SK-N-SH (cell line): ENCODE measurements around the gene PTPRG. TPM values are rescaled to one million over a fixed set of nuclear protein-coding genes. Genes with fewer than 3 reads are reported as not detected.

ENCODE experiments used
- CTCF ChIA-PET: fragments of 300-600, 350-600 bp; formaldehyde crosslinking; extraction: SDS; loops from one replicate; lab custom pipeline; 2021; lab: Yijun Ruan, JAX
- POLR2A ChIA-PET: fragments of 350-600 bp; sonication (Branson Sonifier 250); formaldehyde crosslinking; extraction: SDS; loops from one replicate; lab custom pipeline; 2020; ENCODE audit warnings: antibody characterized with exemption, inconsistent platforms; lab: Yijun Ruan, JAX
- DNase-seq: peaks from one replicate; pipeline ENCODE4 v3.0.0; 2012
- H2AFZ ChIP-seq: fragments of 200-600 bp; sonication (generic); 2 replicates; pipeline ENCODE4 v1.8.1; 2016; ENCODE audit warnings: antibody characterized with exemption, mild to moderate bottlenecking, low read depth
- H3F3A ChIP-seq: fragments of 200-600 bp; sonication (generic); replicated peaks from 2 replicates; pipeline ENCODE3; 2016; ENCODE audit warnings: antibody characterized with exemption, mild to moderate bottlenecking; ENCODE audit not compliant: insufficient read depth
- H3K27ac ChIP-seq, 2 experiments: fragments of 200-500 bp in 1 of 2; fragments of 200-600 bp in 1 of 2; sonication (Bioruptor generic) in 1 of 2; sonication (generic), shearing (Covaris generic) in 1 of 2; 2 replicates each; pipeline versions ENCODE4 v1.5.1 to v1.6.1; 2014 to 2016; ENCODE audit warnings: low read depth in 2 of 2, inconsistent platforms in 1 of 2, low read length in 1 of 2, mild to moderate bottlenecking in 1 of 2, mixed read lengths in 1 of 2
- H3K27me3 ChIP-seq: fragments of 200-600 bp; sonication (generic), shearing (Covaris generic); 2 replicates; pipeline ENCODE4 v1.6.1; 2016; ENCODE audit warnings: mixed run types; ENCODE audit not compliant: insufficient read depth
- H3K36me3 ChIP-seq, 2 experiments: fragments of 200-500 bp in 1 of 2; fragments of 200-600 bp in 1 of 2; sonication (Bioruptor generic) in 1 of 2; sonication (generic) in 1 of 2; replicated peaks in 1 of 2; 2 replicates each; pipeline versions ENCODE3 to v1.5.1; 2014 to 2016; ENCODE audit warnings: low read length in 1 of 2, mild to moderate bottlenecking in 1 of 2; ENCODE audit not compliant: insufficient read depth in 2 of 2, control insufficient read depth in 1 of 2
- H3K4me1 ChIP-seq, 2 experiments: fragments of 200-500 bp in 1 of 2; fragments of 200-600 bp in 1 of 2; sonication (Bioruptor generic) in 1 of 2; sonication (generic), shearing (Covaris generic) in 1 of 2; 2 replicates each; pipeline versions ENCODE4 v1.5.1 to v1.6.1; 2014 to 2016; ENCODE audit warnings: low read depth in 1 of 2, low read length in 1 of 2, mixed run types in 1 of 2; ENCODE audit not compliant: insufficient read depth in 2 of 2, control insufficient read depth in 1 of 2
- H3K4me2 ChIP-seq: fragments of 200-600 bp; sonication (generic), shearing (Covaris generic); 2 replicates; pipeline ENCODE4 v1.6.1; 2017; ENCODE audit warnings: mixed run types
- H3K4me3 ChIP-seq, 2 experiments: fragments of 200-500 bp in 1 of 2; fragments of 200-600 bp in 1 of 2; sonication (Bioruptor generic) in 1 of 2; sonication (generic), shearing (Covaris generic) in 1 of 2; 2 replicates each; pipeline versions ENCODE4 v1.5.1 to v1.8.1; 2014 to 2016; ENCODE audit warnings: low read depth in 2 of 2, inconsistent platforms in 1 of 2, low read length in 1 of 2, mild to moderate bottlenecking in 1 of 2, mixed read lengths in 1 of 2, moderate library complexity in 1 of 2
- H3K79me2 ChIP-seq: fragments of 200-600 bp; sonication (generic); 2 replicates; pipeline ENCODE4 v1.8.1; 2017; ENCODE audit warnings: mild to moderate bottlenecking; ENCODE audit not compliant: insufficient read depth
- H3K9ac ChIP-seq: fragments of 200-600 bp; sonication (generic); 2 replicates; pipeline ENCODE4 v1.6.1; 2017; ENCODE audit warnings: mixed run types
- H3K9me2 ChIP-seq: fragments of 200-600 bp; sonication (generic); 2 replicates; pipeline ENCODE4 v1.6.1; 2017; ENCODE audit warnings: mixed run types
- H3K9me3 ChIP-seq: fragments of 200-600 bp; sonication (generic); 2 replicates; pipeline ENCODE4 v1.6.1; 2017; ENCODE audit warnings: mixed run types, mild to moderate bottlenecking, moderate library complexity
- H4K20me1 ChIP-seq: fragments of 200-600 bp; sonication (generic); 2 replicates; pipeline ENCODE4 v1.6.1; 2017; ENCODE audit warnings: mild to moderate bottlenecking, mixed run types; ENCODE audit not compliant: insufficient read depth
- CHD2 ChIP-seq: fragments of 150-350 bp; IDR thresholded peaks from 2 replicates; pipeline ENCODE4 v1.6.1; 2018; ENCODE audit warnings: low read length; ENCODE audit not compliant: partially characterized antibody
- EP300 ChIP-seq, 2 experiments: IDR thresholded peaks; 2 replicates each; pipeline versions ENCODE4 v1.4.0 to v1.6.1; 2012; ENCODE audit warnings: borderline replicate concordance in 1 of 2, low read depth in 1 of 2, low read length in 1 of 2
- FOXJ3 ChIP-seq: sonication (generic); formaldehyde crosslinking; IDR thresholded peaks from 2 replicates; pipeline ENCODE4 v1.5.1; 2020; ENCODE audit warnings: mild to moderate bottlenecking, missing genetic modification reagents
- GABPA ChIP-seq: IDR thresholded peaks from 2 replicates; pipeline ENCODE4 v1.4.0; 2012; ENCODE audit warnings: low read depth, mild to moderate bottlenecking
- NRF1 ChIP-seq: IDR thresholded peaks from 2 replicates; pipeline ENCODE4 v1.6.1; 2012; ENCODE audit warnings: low read depth, mild to moderate bottlenecking, low read length
- RAD21 ChIP-seq: IDR thresholded peaks from 2 replicates; pipeline ENCODE4 v1.6.1; 2012; ENCODE audit warnings: mild to moderate bottlenecking, low read length
- REST ChIP-seq: IDR thresholded peaks from 2 replicates; pipeline ENCODE4 v1.6.1; 2012; ENCODE audit warnings: mild to moderate bottlenecking, low read depth, low read length, moderate library complexity
- RFX5 ChIP-seq: IDR thresholded peaks from 2 replicates; pipeline ENCODE4 v1.6.1; 2012; ENCODE audit warnings: mild to moderate bottlenecking, improper control_type of control experiment, low read length
- SMC3 ChIP-seq: IDR thresholded peaks from 2 replicates; pipeline ENCODE4 v1.6.1; 2012; ENCODE audit warnings: low read depth, low read length, improper control_type of control experiment
- TAF1 ChIP-seq: IDR thresholded peaks from 2 replicates; pipeline ENCODE4 v1.6.1; 2012; ENCODE audit warnings: low read depth, mild to moderate bottlenecking, low read length, moderate library complexity, borderline replicate concordance
- YY1 ChIP-seq: IDR thresholded peaks from 2 replicates; pipeline ENCODE4 v1.4.0; 2012; ENCODE audit warnings: low read depth, mild to moderate bottlenecking
- WGBS: methylation state at CpG from one replicate; pipeline ENCODE4 v1.1.6; 2017; ENCODE audit warnings: low lambda C conversion rate; 5-methylcytosine and 5-hydroxymethylcytosine counted together
- polyA plus RNA-seq, 3 experiments: library from polyadenylated mRNA; depleted of rRNA; stranded (reverse); fragments of >200 nt; gene quantifications; 2 replicates each; pipeline ENCODE4 v1.2.3, GENCODE V29; 2012
- TF ChIP-seq, protein P1 (sequence below): fragments of 150-350 bp; IDR thresholded peaks from 2 replicates; pipeline ENCODE4 v1.6.1; 2016; ENCODE audit warnings: mild to moderate bottlenecking, low read depth, low read length
- TF ChIP-seq, protein P2 (sequence below): IDR thresholded peaks from 2 replicates; pipeline ENCODE4 v1.4.0; 2012; ENCODE audit warnings: low read depth, borderline replicate concordance
- TF ChIP-seq, protein P3 (sequence below): IDR thresholded peaks from 2 replicates; pipeline ENCODE4; 2012
- TF ChIP-seq, protein P4 (sequence below): fragments of 200-600 bp; sonication (generic); IDR thresholded peaks from 2 replicates; pipeline ENCODE4 v1.6.1; 2017; ENCODE audit warnings: antibody characterized with exemption, mild to moderate bottlenecking, moderate library complexity

PTPRG gene
- polyA plus RNA-seq, 1 of the 3 experiments (the other 2 are of a cell fraction): 14.1 TPM

DNA sequence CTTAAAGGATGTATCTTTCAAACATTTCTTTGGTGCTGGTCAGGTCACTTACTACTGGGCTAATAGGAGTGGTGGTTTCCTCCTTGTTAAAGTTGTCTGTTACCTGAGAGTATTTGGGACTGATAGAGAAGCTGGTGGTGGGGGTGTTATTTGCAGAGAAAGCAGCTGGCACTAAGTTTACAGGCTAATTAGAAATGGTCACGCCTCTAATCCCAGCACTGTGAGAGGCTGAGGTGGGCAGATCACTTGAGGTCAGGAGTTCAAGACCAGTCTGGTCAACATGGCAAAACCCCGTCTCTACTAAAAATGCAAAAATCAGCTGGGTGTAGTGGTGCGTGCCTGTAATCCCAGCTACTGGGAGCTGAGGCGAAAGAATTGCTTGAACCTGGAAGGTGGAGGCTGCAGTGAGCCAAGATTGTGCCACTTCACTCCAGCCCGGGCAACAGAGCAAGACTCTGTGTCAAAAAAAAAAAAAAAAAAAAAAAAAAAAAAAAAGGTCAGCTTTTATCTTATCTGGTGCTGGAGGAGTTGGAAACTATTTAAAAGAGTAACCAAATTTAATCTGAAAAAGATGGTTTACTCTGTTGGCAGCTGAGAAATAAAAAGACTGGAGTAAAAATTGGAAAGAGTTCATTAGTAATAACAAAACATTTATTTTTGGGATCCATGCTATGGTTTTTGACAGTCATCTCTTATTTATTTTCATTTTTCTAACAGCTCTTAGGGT lies 332.6 kb downstream of the PTPRG start:
- no peaks in the 10 kb centered on the region for H3K27me3 ChIP-seq
- POLR2A ChIA-PET: no interaction called here
- no peak overlapping the region for H3K4me2 ChIP-seq
- H3K9ac ChIP-seq: no peak overlapping the region
- H3K36me3 ChIP-seq: no peaks in the 10 kb centered on the region
- H3F3A ChIP-seq: peaks cover 4% of the 10 kb centered on the region
- no peak for DNase-seq
- TF ChIP-seq REST (no peak), GABPA (no peak), FOXJ3 (CRISPR knock-in tag) (no peak), TAF1 (no peak), NRF1 (no peak), EP300 (IDR thresholded peaks at IDR 0.05; ENCODE audit: borderline replicate concordance in 1 of 2, low read depth in 1 of 2, low read length in 1 of 2) (no peak), SMC3 (no peak), RFX5 (no peak), YY1 (no peak), CHD2 (no peak), RAD21 (no peak)
- TF ChIP-seq, protein P1, sequence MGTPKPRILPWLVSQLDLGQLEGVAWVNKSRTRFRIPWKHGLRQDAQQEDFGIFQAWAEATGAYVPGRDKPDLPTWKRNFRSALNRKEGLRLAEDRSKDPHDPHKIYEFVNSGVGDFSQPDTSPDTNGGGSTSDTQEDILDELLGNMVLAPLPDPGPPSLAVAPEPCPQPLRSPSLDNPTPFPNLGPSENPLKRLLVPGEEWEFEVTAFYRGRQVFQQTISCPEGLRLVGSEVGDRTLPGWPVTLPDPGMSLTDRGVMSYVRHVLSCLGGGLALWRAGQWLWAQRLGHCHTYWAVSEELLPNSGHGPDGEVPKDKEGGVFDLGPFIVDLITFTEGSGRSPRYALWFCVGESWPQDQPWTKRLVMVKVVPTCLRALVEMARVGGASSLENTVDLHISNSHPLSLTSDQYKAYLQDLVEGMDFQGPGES: no peak
- TF ChIP-seq, protein P2, sequence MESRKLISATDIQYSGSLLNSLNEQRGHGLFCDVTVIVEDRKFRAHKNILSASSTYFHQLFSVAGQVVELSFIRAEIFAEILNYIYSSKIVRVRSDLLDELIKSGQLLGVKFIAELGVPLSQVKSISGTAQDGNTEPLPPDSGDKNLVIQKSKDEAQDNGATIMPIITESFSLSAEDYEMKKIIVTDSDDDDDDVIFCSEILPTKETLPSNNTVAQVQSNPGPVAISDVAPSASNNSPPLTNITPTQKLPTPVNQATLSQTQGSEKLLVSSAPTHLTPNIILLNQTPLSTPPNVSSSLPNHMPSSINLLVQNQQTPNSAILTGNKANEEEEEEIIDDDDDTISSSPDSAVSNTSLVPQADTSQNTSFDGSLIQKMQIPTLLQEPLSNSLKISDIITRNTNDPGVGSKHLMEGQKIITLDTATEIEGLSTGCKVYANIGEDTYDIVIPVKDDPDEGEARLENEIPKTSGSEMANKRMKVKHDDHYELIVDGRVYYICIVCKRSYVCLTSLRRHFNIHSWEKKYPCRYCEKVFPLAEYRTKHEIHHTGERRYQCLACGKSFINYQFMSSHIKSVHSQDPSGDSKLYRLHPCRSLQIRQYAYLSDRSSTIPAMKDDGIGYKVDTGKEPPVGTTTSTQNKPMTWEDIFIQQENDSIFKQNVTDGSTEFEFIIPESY: no peak
- TF ChIP-seq, protein P3, sequence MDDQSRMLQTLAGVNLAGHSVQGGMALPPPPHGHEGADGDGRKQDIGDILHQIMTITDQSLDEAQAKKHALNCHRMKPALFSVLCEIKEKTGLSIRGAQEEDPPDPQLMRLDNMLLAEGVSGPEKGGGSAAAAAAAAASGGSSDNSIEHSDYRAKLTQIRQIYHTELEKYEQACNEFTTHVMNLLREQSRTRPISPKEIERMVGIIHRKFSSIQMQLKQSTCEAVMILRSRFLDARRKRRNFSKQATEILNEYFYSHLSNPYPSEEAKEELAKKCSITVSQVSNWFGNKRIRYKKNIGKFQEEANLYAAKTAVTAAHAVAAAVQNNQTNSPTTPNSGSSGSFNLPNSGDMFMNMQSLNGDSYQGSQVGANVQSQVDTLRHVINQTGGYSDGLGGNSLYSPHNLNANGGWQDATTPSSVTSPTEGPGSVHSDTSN: no peak
- TF ChIP-seq, protein P4, sequence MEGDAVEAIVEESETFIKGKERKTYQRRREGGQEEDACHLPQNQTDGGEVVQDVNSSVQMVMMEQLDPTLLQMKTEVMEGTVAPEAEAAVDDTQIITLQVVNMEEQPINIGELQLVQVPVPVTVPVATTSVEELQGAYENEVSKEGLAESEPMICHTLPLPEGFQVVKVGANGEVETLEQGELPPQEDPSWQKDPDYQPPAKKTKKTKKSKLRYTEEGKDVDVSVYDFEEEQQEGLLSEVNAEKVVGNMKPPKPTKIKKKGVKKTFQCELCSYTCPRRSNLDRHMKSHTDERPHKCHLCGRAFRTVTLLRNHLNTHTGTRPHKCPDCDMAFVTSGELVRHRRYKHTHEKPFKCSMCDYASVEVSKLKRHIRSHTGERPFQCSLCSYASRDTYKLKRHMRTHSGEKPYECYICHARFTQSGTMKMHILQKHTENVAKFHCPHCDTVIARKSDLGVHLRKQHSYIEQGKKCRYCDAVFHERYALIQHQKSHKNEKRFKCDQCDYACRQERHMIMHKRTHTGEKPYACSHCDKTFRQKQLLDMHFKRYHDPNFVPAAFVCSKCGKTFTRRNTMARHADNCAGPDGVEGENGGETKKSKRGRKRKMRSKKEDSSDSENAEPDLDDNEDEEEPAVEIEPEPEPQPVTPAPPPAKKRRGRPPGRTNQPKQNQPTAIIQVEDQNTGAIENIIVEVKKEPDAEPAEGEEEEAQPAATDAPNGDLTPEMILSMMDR: no peak
- TF ChIP-seq, all 33 proteins: peak for 0
- H2AFZ ChIP-seq: no peak overlapping the region
- no peaks in the 10 kb centered on the region for H3K9me3 ChIP-seq
- H3K79me2 ChIP-seq: peaks cover 5% of the 10 kb centered on the region; the same call in 1 of the 2 replicates
- H3K4me3 ChIP-seq: no peak overlapping the region
- 85% methylated on average over 5 of the region's 5 CpGs for WGBS
- H4K20me1 ChIP-seq: peaks cover 5% of the 10 kb centered on the region
- CTCF ChIA-PET: interaction anchor here (0.6 to 1.4 kb wide), 4 partner anchors 24 to 36 kb away, joined by 3 to 4 read pairs (median 3); no protein-coding TSS in a partner anchor
- H3K9me2 ChIP-seq: no peaks in the 10 kb centered on the region
- H3K27ac ChIP-seq: peak overlapping the region in 1 of 2 experiments; percentile 37; a peak in 1 of 4 replicates
- peaks cover 4 to 11% of the 10 kb centered on the region in 2 experiments; a peak in 2 of 4 replicates for H3K4me1 ChIP-seq
